H1 (cell line): ENCODE data around the gene TXNDC12. TPM values are rescaled to one million over a fixed set of nuclear protein-coding genes. Genes with fewer than 3 reads are reported as not detected.

Experiments used
- CTCF ChIA-PET: fragments of 300-600 bp; sonication (Branson Sonifier 250); formaldehyde crosslinking; loops from one replicate; lab custom pipeline; 2021; ENCODE audit not compliant: partially characterized antibody; lab: Charles Lee
- POLR2A ChIA-PET: fragments of 300-600 bp; sonication (Branson Sonifier 250); formaldehyde crosslinking; loops from one replicate; lab custom pipeline; 2021; ENCODE audit warnings: inconsistent platforms; ENCODE audit not compliant: partially characterized antibody; lab: Charles Lee
- DNase-seq, 2 experiments: peaks; one replicate each; pipeline versions ENCODE4 v3.0.0 to v3.0.0-alpha.2; 2010 to 2022; ENCODE audit warnings: low spot score in 2 of 2, low read depth in 1 of 2, mixed read lengths in 1 of 2
- FAIRE-seq: peaks from 2 replicates; lab custom pipeline; 2011; peaks lifted over from hg19 to GRCh38; lab: Jason Lieb, UNC
- H2AFZ ChIP-seq: 2 replicates; pipeline ENCODE4 v1.8.1; 2012; ENCODE audit warnings: low read length, inconsistent platforms
- H2AK5ac ChIP-seq: 2 replicates; pipeline ENCODE4 v1.6.1; 2013; ENCODE audit warnings: low read depth, low read length
- H2BK120ac ChIP-seq: replicated peaks from 2 replicates; pipeline ENCODE3; 2013; ENCODE audit warnings: low read depth, low read length, inconsistent platforms
- H2BK12ac ChIP-seq: 2 replicates; pipeline ENCODE4 v1.6.1; 2013; ENCODE audit warnings: low read depth, low read length
- H2BK15ac ChIP-seq: 2 replicates; pipeline ENCODE4 v1.6.1; 2013; ENCODE audit warnings: low read length
- H2BK20ac ChIP-seq: 2 replicates; pipeline ENCODE4 v1.6.1; 2013; ENCODE audit warnings: low read length
- H2BK5ac ChIP-seq: 2 replicates; pipeline ENCODE4 v1.6.1; 2013; ENCODE audit warnings: low read depth, low read length
- H3K14ac ChIP-seq: 2 replicates; pipeline ENCODE4 v1.6.1; 2013; ENCODE audit warnings: inconsistent platforms; ENCODE audit not compliant: insufficient read length
- H3K18ac ChIP-seq: 2 replicates; pipeline ENCODE4 v1.6.1; 2013; ENCODE audit warnings: low read length; ENCODE audit errors: extremely low read depth
- H3K23ac ChIP-seq: 2 replicates; pipeline ENCODE4 v1.6.1; 2013; ENCODE audit warnings: inconsistent platforms; ENCODE audit not compliant: insufficient read length
- H3K23me2 ChIP-seq: 2 replicates; pipeline ENCODE4 v1.6.1; 2013; ENCODE audit warnings: low read depth, low read length
- H3K27ac ChIP-seq: 2 replicates; pipeline ENCODE4 v1.6.1; 2011; ENCODE audit warnings: low read depth, low read length, inconsistent platforms
- H3K27me3 ChIP-seq, 4 experiments: replicated peaks in 1 of 4; 1 replicate in 1 of 4; 2 replicates in 3 of 4; pipeline versions ENCODE4 v1.6.1 to v1.8.1; 2011 to 2013; ENCODE audit warnings: low read length in 3 of 4, mild to moderate bottlenecking in 3 of 4, inconsistent platforms in 2 of 4, mixed read lengths in 2 of 4, moderate library complexity in 1 of 4; ENCODE audit not compliant: control insufficient read depth in 3 of 4, insufficient read depth in 3 of 4; ENCODE audit errors: extremely low read depth in 1 of 4
- H3K36me3 ChIP-seq, 4 experiments: 2 replicates each; pipeline versions ENCODE4 v1.6.1 to v1.8.1; 2011 to 2013; ENCODE audit warnings: mild to moderate bottlenecking in 4 of 4, low read length in 3 of 4, moderate library complexity in 2 of 4, control low read depth in 1 of 4, inconsistent platforms in 1 of 4; ENCODE audit not compliant: insufficient read depth in 4 of 4, control insufficient read depth in 2 of 4
- H3K4ac ChIP-seq: replicated peaks from 2 replicates; pipeline ENCODE3; 2013; ENCODE audit warnings: low read length, low read depth, mixed read lengths, inconsistent platforms; ENCODE audit not compliant: insufficient read length
- H3K4me1 ChIP-seq, 4 experiments: replicated peaks in 1 of 4; 1 replicate in 1 of 4; 2 replicates in 3 of 4; pipeline versions ENCODE4 v1.6.1 to v1.8.1; 2011 to 2013; ENCODE audit warnings: low read length in 3 of 4, inconsistent platforms in 2 of 4, mixed read lengths in 1 of 4; ENCODE audit not compliant: insufficient read depth in 4 of 4, control insufficient read depth in 3 of 4
- H3K4me2 ChIP-seq, 2 experiments: 2 replicates each; pipeline versions ENCODE4 v1.6.1 to v1.8.1; 2011 to 2013; ENCODE audit warnings: low read depth in 2 of 2, low read length in 2 of 2, control low read depth in 1 of 2, inconsistent platforms in 1 of 2, mild to moderate bottlenecking in 1 of 2; ENCODE audit not compliant: insufficient read depth in 1 of 2
- H3K4me3 ChIP-seq, 4 experiments: fragments of 200-600, 300-600 bp in 1 of 4; sonication (generic), shearing (Covaris generic), sonication (Bioruptor Twin) in 1 of 4; 2 replicates each; pipeline versions ENCODE4 v1.5.1 to v1.8.1; 2011 to 2016; ENCODE audit warnings: low read length in 4 of 4, low read depth in 3 of 4, control low read depth in 2 of 4, inconsistent platforms in 2 of 4, mild to moderate bottlenecking in 2 of 4, mixed read lengths in 1 of 4, moderate library complexity in 1 of 4; ENCODE audit not compliant: insufficient read depth in 2 of 4; ENCODE audit errors: extremely low read depth in 1 of 4
- H3K56ac ChIP-seq: replicated peaks from 2 replicates; pipeline ENCODE3; 2013; ENCODE audit warnings: low read depth, mild to moderate bottlenecking, mixed read lengths, low read length, inconsistent platforms; ENCODE audit not compliant: insufficient read length
- H3K79me1 ChIP-seq: 2 replicates; pipeline ENCODE4 v1.6.1; 2013; ENCODE audit warnings: low read depth, low read length, control low read depth
- H3K79me2 ChIP-seq, 2 experiments: 2 replicates each; pipeline versions ENCODE4 v1.6.1 to v1.8.1; 2012 to 2013; ENCODE audit warnings: low read length in 2 of 2, mild to moderate bottlenecking in 2 of 2, inconsistent platforms in 1 of 2; ENCODE audit not compliant: insufficient read depth in 2 of 2, control insufficient read depth in 1 of 2
- H3K9ac ChIP-seq, 4 experiments: replicated peaks in 1 of 4; 1 replicate in 1 of 4; 2 replicates in 3 of 4; pipeline versions ENCODE4 v1.6.1 to v1.8.1; 2011 to 2013; ENCODE audit warnings: low read depth in 3 of 4, low read length in 3 of 4, control low read depth in 2 of 4, mild to moderate bottlenecking in 2 of 4, moderate library complexity in 2 of 4, inconsistent platforms in 1 of 4; ENCODE audit errors: extremely low read depth in 1 of 4
- H3K9me3 ChIP-seq, 2 experiments: 2 replicates each; pipeline versions ENCODE4 v1.6.1 to v1.8.1; 2012 to 2013; ENCODE audit warnings: mild to moderate bottlenecking in 2 of 2, moderate library complexity in 2 of 2, control low read depth in 1 of 2, inconsistent platforms in 1 of 2, low read depth in 1 of 2, low read length in 1 of 2, mixed read lengths in 1 of 2; ENCODE audit not compliant: insufficient read depth in 2 of 2
- H4K20me1 ChIP-seq, 2 experiments: replicated peaks in 1 of 2; 2 replicates each; pipeline versions ENCODE3 to v1.8.1; 2011 to 2013; ENCODE audit warnings: inconsistent platforms in 2 of 2, low read length in 2 of 2, mild to moderate bottlenecking in 1 of 2; ENCODE audit not compliant: insufficient read depth in 2 of 2, control insufficient read depth in 1 of 2
- H4K5ac ChIP-seq: 2 replicates; pipeline ENCODE4 v1.6.1; 2013; ENCODE audit warnings: low read length, low read depth, mixed read lengths, inconsistent platforms; ENCODE audit not compliant: insufficient read length
- H4K8ac ChIP-seq: 2 replicates; pipeline ENCODE4 v1.8.0; 2013; ENCODE audit warnings: mild to moderate bottlenecking, moderate library complexity, low read length, inconsistent platforms; ENCODE audit not compliant: insufficient read depth; ENCODE audit errors: extremely low read depth
- H4K91ac ChIP-seq: replicated peaks from 2 replicates; pipeline ENCODE3; 2013; ENCODE audit warnings: low read length, mixed read lengths, inconsistent platforms; ENCODE audit not compliant: insufficient read length
- CREB1 ChIP-seq: IDR thresholded peaks from 2 replicates; pipeline ENCODE4 v1.6.1; 2012; ENCODE audit warnings: inconsistent platforms
- MAX ChIP-seq: IDR thresholded peaks from 2 replicates; pipeline ENCODE4 v1.6.1; 2012; ENCODE audit warnings: inconsistent platforms
- NANOG ChIP-seq: IDR thresholded peaks from 2 replicates; pipeline ENCODE4 v1.6.1; 2011; ENCODE audit warnings: low read length, low read depth, mild to moderate bottlenecking, inconsistent platforms; ENCODE audit not compliant: insufficient read depth, poor library complexity, severe bottlenecking
- WGBS, 2 experiments: shearing (Covaris generic) in 1 of 2; methylation state at CpG; one replicate each; pipeline versions ENCODE4 v1.1.6 to v1.1.7; 2013 to 2015; ENCODE audit warnings: low lambda C conversion rate in 2 of 2, mixed read lengths in 2 of 2, inconsistent platforms in 1 of 2, low coverage in 1 of 2, missing lambda C conversion rate in 1 of 2; ENCODE audit not compliant: insufficient replicate concordance in 2 of 2, insufficient coverage in 1 of 2, insufficient read length in 1 of 2; ENCODE audit errors: extremely low coverage in 1 of 2, missing lambda C conversion rate in 1 of 2; 5-methylcytosine and 5-hydroxymethylcytosine counted together
- polyA plus RNA-seq, 7 experiments: library from polyadenylated mRNA; depleted of rRNA in 3 of 7; stranded (reverse) in 5 of 7; unstranded in 2 of 7; fragments of >200 nt in 5 of 7; fragments of 200-250 nt in 2 of 7; gene quantifications; 1 replicate in 5 of 7; 2 replicates in 1 of 7; 4 replicates in 1 of 7; pipeline versions ENCODE4 v1.2.1 to v1.2.3, GENCODE V29; 2011 to 2013; ENCODE audit warnings: missing spikeins in 2 of 7, mixed read lengths in 2 of 7
- total RNA-seq: library from RNA; stranded (reverse); fragmentation: NEBNext Ultra II Directional; extraction: Animal tissue kit (Norgen Biotek cat#: 25700); gene quantifications from 2 replicates; pipeline ENCODE4 v1.2.1, GENCODE V29; 2021

Gene TXNDC12
- total and polyA plus RNA-seq, 2 of the 8 experiments (the other 6 are each of a cell fraction or from before 2014, with no cell fraction given) = 35.2 to 89.8 TPM

- DNase-seq = peak in 1 of 2 experiments; percentile 56
- POLR2A ChIA-PET = interaction anchor here (0.5 to 4.4 kb wide), 10 partner anchors 9 to 371 kb away, joined by 3 to 54 read pairs (median 5); partner anchors contain the start of genes BTF3L4, ORC1, PRPF38A and RAB3B
Measured at GRCh38 chr1:52032785-52033131, 22.2 kb downstream of the TXNDC12 start.

More at GRCh38 chr1:52032785-52033131, 22.2 kb downstream of the TXNDC12 start:
- H4K5ac ChIP-seq = no peak overlapping the region
- no peak overlapping the region for H2BK20ac ChIP-seq
- H2BK12ac ChIP-seq = no peak overlapping the region
- H2BK5ac ChIP-seq = no peak overlapping the region
- peaks cover 2 to 4% (median 2%) of the 10 kb centered on the region in 4 experiments; a peak in 4 of 7 replicates for H3K4me1 ChIP-seq
- peaks cover 0 to 18% (median 3%) of the 10 kb centered on the region in 4 experiments; a peak in 4 of 8 replicates for H3K36me3 ChIP-seq
- CTCF ChIA-PET = interaction anchor here (1.5 kb wide), 1 partner anchor 10 kb away, joined by 3 read pairs; no protein-coding TSS in a partner anchor
- no peak overlapping the region; the same call in 1 of the 2 replicates for H3K27ac ChIP-seq
- H3K23ac ChIP-seq = no peak overlapping the region
- no peak overlapping the region for H3K4ac ChIP-seq
- H4K8ac ChIP-seq = peak overlapping the region; percentile 72
- H3K4me2 ChIP-seq = peak overlapping the region; percentile 68 to 88
- 29% methylated on average over 21 of the region's 24 CpGs; no CpG with 5 or more reads in 1 of the 2 experiments for WGBS, 2 experiments
- no peak for FAIRE-seq
- no peak overlapping the region for H2AFZ ChIP-seq
- H3K9ac ChIP-seq = peak overlapping the region; percentile 52 to 92 (median 87)
- H3K9me3 ChIP-seq = no peaks in the 10 kb centered on the region
- peaks cover 4 to 21% of the 10 kb centered on the region in 2 experiments; a peak in 3 of 4 replicates for H3K79me2 ChIP-seq
- no peak overlapping the region for H3K14ac ChIP-seq
- H3K23me2 ChIP-seq = peaks cover 5% of the 10 kb centered on the region; the same call in 1 of the 2 replicates
- H2AK5ac ChIP-seq = no peak overlapping the region
- peak overlapping the region; percentile 68 to 94 (median 81) for H3K4me3 ChIP-seq
- H3K79me1 ChIP-seq = peaks cover 3% of the 10 kb centered on the region; the same call in 1 of the 2 replicates
- H4K91ac ChIP-seq = no peak overlapping the region
- TF ChIP-seq MAX (no peak), NANOG (no peak), CREB1 (peak; percentile 9; the same call in 1 of the 2 replicates)
- H2BK120ac ChIP-seq = no peak overlapping the region
- no peak overlapping the region for H3K56ac ChIP-seq
- H4K20me1 ChIP-seq = peaks cover 2 to 5% of the 10 kb centered on the region in 2 experiments
- no peak overlapping the region for H3K18ac ChIP-seq
- H2BK15ac ChIP-seq = no peak overlapping the region
- H3K27me3 ChIP-seq = no peaks in the 10 kb centered on the region
